Lung (tissue), 16 donors: Measurements from ENCODE around the gene ARL9. TPM values are rescaled to one million over a fixed set of nuclear protein-coding genes. Genes with fewer than 3 reads are reported as not detected.

Experiments
- ATAC-seq: fragments of 200-7000 bp; cut with Tn5 transposase; one replicate; pipeline ENCODE4 v1.9.1; 2020; ENCODE audit warnings: moderate number of reproducible peaks; ENCODE audit not compliant: insufficient read depth, low FRiP score
- DNase-seq, 3 donors: peaks; one replicate each; pipeline ENCODE4 v3.0.0-alpha.2; 2013 to 2017
- H3K27ac ChIP-seq, 2 donors: one replicate each; pipeline ENCODE4 v1.5.1; 2013; ENCODE audit warnings: mild to moderate bottlenecking in 2 of 2, moderate library complexity in 2 of 2, control low read depth in 1 of 2, inconsistent platforms in 1 of 2, low read depth in 1 of 2, low read length in 1 of 2
- H3K27me3 ChIP-seq, 3 donors: one replicate each; pipeline ENCODE4 v1.5.1; 2013; ENCODE audit warnings: low read length in 2 of 3; ENCODE audit not compliant: control insufficient read depth in 3 of 3, insufficient read depth in 3 of 3
- H3K36me3 ChIP-seq, 4 donors: one replicate each; pipeline ENCODE4 v1.5.1; 2013; ENCODE audit warnings: low read length in 4 of 4, mild to moderate bottlenecking in 1 of 4, moderate library complexity in 1 of 4; ENCODE audit not compliant: control insufficient read depth in 4 of 4, insufficient read depth in 4 of 4
- H3K4me1 ChIP-seq, 5 donors: one replicate each; pipeline ENCODE4 v1.5.1; 2013; ENCODE audit warnings: low read length in 5 of 5, mild to moderate bottlenecking in 2 of 5, moderate library complexity in 1 of 5; ENCODE audit not compliant: control insufficient read depth in 5 of 5, insufficient read depth in 5 of 5
- H3K4me3 ChIP-seq: one replicate; pipeline ENCODE4 v1.5.1; 2013; ENCODE audit warnings: mild to moderate bottlenecking, control low read depth, moderate library complexity
- H3K9ac ChIP-seq, 2 donors: one replicate each; pipeline ENCODE4 v1.5.1; 2013; ENCODE audit warnings: low read length in 2 of 2, control low read depth in 1 of 2; ENCODE audit not compliant: insufficient read depth in 1 of 2
- H3K9me3 ChIP-seq, 4 donors: one replicate each; pipeline ENCODE4 v1.5.1; 2013; ENCODE audit warnings: low read length in 3 of 4, mild to moderate bottlenecking in 1 of 4, moderate library complexity in 1 of 4; ENCODE audit not compliant: control insufficient read depth in 4 of 4, insufficient read depth in 3 of 4
- CTCF ChIP-seq: IDR thresholded peaks from 2 replicates; pipeline ENCODE4 v1.5.1; 2012; ENCODE audit warnings: mild to moderate bottlenecking; ENCODE audit errors: control extremely low read depth, extremely low read depth
- WGBS, 2 donors: extraction: QIAGEN DNeasy Blood & Tissue Kit; methylation state at CpG; one replicate each; pipeline ENCODE4 v1.1.7; 2013; 5-methylcytosine and 5-hydroxymethylcytosine counted together
- long read RNA-seq, 5 donors: transcript quantifications; one replicate each; lab custom pipeline, GENCODE V29; 2026
- polyA plus RNA-seq, 2 donors: library from polyadenylated mRNA; stranded (reverse); fragments of 200-250 nt; gene quantifications; one replicate each; pipeline ENCODE4 v1.2.1, GENCODE V29; 2013
- total RNA-seq, 2 donors: library from RNA; depleted of rRNA in 1 of 2; stranded (reverse); fragments of >200 nt in 1 of 2; gene quantifications; one replicate each; pipeline ENCODE4 v1.2.1, GENCODE V29; 2014 to 2021
- donor health status: control.
- donor health status: control.
- donor health status: Bipolar disorder and iron deficiency.
- donor health status: healthy.
- donor health status: DM: yes; HTN: yes; CAD: no.

The ARL9 gene
- total RNA-seq (not detected), polyA plus RNA-seq (under 1 TPM; 0.08 to 0.13 TPM)
- long read RNA-seq, donor 1 = 0 reads
- long read RNA-seq, donor 2 = 0 reads
- long read RNA-seq, donor 3 = 0 reads
- long read RNA-seq, donor 4 = 0 reads
- long read RNA-seq, donor 5 = 0 reads

- peaks cover 0 to 10% (median 4%) of the 10 kb centered on the region in 5 donors for H3K4me1 ChIP-seq
- ATAC-seq (peak; percentile 67), DNase-seq (peak; percentile 61 to 73 (median 71))
- WGBS, 2 donors = 4 to 5% methylated on average over 56 of the region's 56 CpGs
- no peak within 1 kb of the TSS for H3K27ac ChIP-seq
- peak within 1 kb of the TSS; percentile 77 to 84 for H3K9ac ChIP-seq
- TF ChIP-seq CTCF = no peak
- H3K36me3 ChIP-seq = peaks cover 3 to 8% (median 5%) of the 10 kb centered on the region in 4 donors
- H3K4me3 ChIP-seq = peak within 1 kb of the TSS; percentile 27
- H3K27me3 ChIP-seq = peaks cover 0 to 3% (median 0%) of the 10 kb centered on the region in 3 donors
- H3K9me3 ChIP-seq = no peaks in the 10 kb centered on the region
Observed at GRCh38 chr4:56505269-56506130, at the start of gene ARL9. ARL9 (plus strand) TSS chr4:56505791; CDS start chr4:56505863, 72 bp downstream.

- H3K27ac ChIP-seq = no peak overlapping the region
- no peak overlapping the region for H3K4me3 ChIP-seq
- H3K36me3 ChIP-seq = peaks cover 16 to 35% (median 28%) of the 10 kb centered on the region in 4 donors
- peaks cover 0 to 6% (median under 1%) of the 10 kb centered on the region in 5 donors for H3K4me1 ChIP-seq
- TF ChIP-seq CTCF = no peak
- 78 to 85% methylated on average over 3 of the region's 3 CpGs for WGBS, 2 donors
- H3K9me3 ChIP-seq = no peaks in the 10 kb centered on the region
- no peak overlapping the region for H3K9ac ChIP-seq
- no peak for DNase-seq
- H3K27me3 ChIP-seq = no peaks in the 10 kb centered on the region
- ATAC-seq = no peak
Observed at GRCh38 chr4:56460085-56460484, 45.5 kb upstream of the ARL9 start.

GRCh38 chr4:56462157-56462556 lies 43.4 kb upstream of the ARL9 start:
- no peak for DNase-seq
- Histone ChIP-seq H3K4me3 (no peak overlapping the region), H3K27me3 (no peaks in the 10 kb centered on the region), H3K4me1 (peaks cover 7 to 17% (median 11%) of the 10 kb centered on the region in 5 donors), H3K9ac (no peak overlapping the region), H3K27ac (no peak overlapping the region), H3K9me3 (no peaks in the 10 kb centered on the region), H3K36me3 (peaks cover 11 to 25% (median 22%) of the 10 kb centered on the region in 4 donors)
- no peak for ATAC-seq
- no peak for TF ChIP-seq CTCF
